ENCODE results near the gene ZNF200. TPM values are rescaled to one million over a fixed set of nuclear protein-coding genes. Genes with fewer than 3 reads are reported as not detected.
A peak's percentile ranks its signal among the peaks of the same experiment; 100 is the strongest.
"Not testable (repeated sequence)": the region's sequence is repeated elsewhere in the genome, so short reads cannot be mapped to it uniquely, and the experiment has no call there.

ZNF200 gene
- total and polyA plus RNA-seq, 3 donors from 2014 or later = 41.9 to 48.3 (median 45.2) TPM

- TF ChIP-seq POLR2A (IDR thresholded peaks at IDR 0.05) (no peak), CTCF (IDR thresholded peaks at IDR 0.05) (no peak)
- H3K36me3 ChIP-seq (ENCODE audit: low read depth, missing control alignments) = no peaks in the 10 kb centered on the region
- no peaks in the 10 kb centered on the region for H3K27me3 ChIP-seq
- WGBS, 2 donors = 54 to 72% methylated on average over 6 of the region's 6 CpGs
- no peaks in the 10 kb centered on the region for H3K9me3 ChIP-seq
- peaks cover 16% of the 10 kb centered on the region for H3K4me1 ChIP-seq
- peak; percentile 11 for DNase-seq
- peak overlapping the region in 1 of 2 donors; percentile 91 for H3K4me3 ChIP-seq
- H3K27ac ChIP-seq = no peak overlapping the region
- intact Hi-C loops (cut with DNase I; ENCODE audit: low total_unique reads) = no loop called here
These were observed 46.4 kb upstream of the ZNF200 start for GRCh38 chr16:3281222-3281820.

GRCh38 chr16:3276679-3277078 is 41.7 kb upstream of the ZNF200 start:
- peaks cover 25% of the 10 kb centered on the region for H3K4me1 ChIP-seq
- no peaks in the 10 kb centered on the region for H3K36me3 ChIP-seq (ENCODE audit: low read depth, missing control alignments)
- H3K27ac ChIP-seq = no peak overlapping the region
- no peaks in the 10 kb centered on the region for H3K9me3 ChIP-seq
- WGBS, 2 donors = 82 to 86% methylated on average over 5 of the region's 5 CpGs
- H3K27me3 ChIP-seq = no peaks in the 10 kb centered on the region
- no peak overlapping the region for H3K4me3 ChIP-seq
- TF ChIP-seq POLR2A (IDR thresholded peaks at IDR 0.05) (no peak), CTCF (IDR thresholded peaks at IDR 0.05) (no peak)
- DNase-seq = peak; percentile 14
- intact Hi-C loops (cut with DNase I; ENCODE audit: low total_unique reads) = no loop called here

GRCh38 chr16:3274947-3275346 is 40.0 kb upstream of the ZNF200 start:
- Histone ChIP-seq H3K9me3 (no peaks in the 10 kb centered on the region), H3K27me3 (no peaks in the 10 kb centered on the region), H3K4me1 (peaks cover 24% of the 10 kb centered on the region), H3K4me3 (no peak overlapping the region), H3K36me3 (ENCODE audit: low read depth, missing control alignments) (no peaks in the 10 kb centered on the region), H3K27ac (peak overlapping the region; percentile 20 to 24)
- TF ChIP-seq CTCF (IDR thresholded peaks at IDR 0.05) (no peak), POLR2A (IDR thresholded peaks at IDR 0.05) (no peak)
- peak; percentile 12 for DNase-seq
- intact Hi-C loops (cut with DNase I; ENCODE audit: low total_unique reads) = no loop called here

GRCh38 chr16:3274490-3274889 is 39.5 kb upstream of the ZNF200 start:
- peak; percentile 86 for DNase-seq
- intact Hi-C loops (cut with DNase I; ENCODE audit: low total_unique reads) = no loop called here
- Histone ChIP-seq H3K4me1 (peaks cover 24% of the 10 kb centered on the region), H3K9me3 (no peaks in the 10 kb centered on the region), H3K36me3 (ENCODE audit: low read depth, missing control alignments) (no peaks in the 10 kb centered on the region), H3K4me3 (no peak overlapping the region), H3K27ac (peak overlapping the region; percentile 37 to 42), H3K27me3 (no peaks in the 10 kb centered on the region)
- WGBS, 2 donors = 29 to 34% methylated on average over 4 of the region's 4 CpGs
- TF ChIP-seq POLR2A (IDR thresholded peaks at IDR 0.05) (no peak), CTCF (IDR thresholded peaks at IDR 0.05) (no peak)

DNA sequence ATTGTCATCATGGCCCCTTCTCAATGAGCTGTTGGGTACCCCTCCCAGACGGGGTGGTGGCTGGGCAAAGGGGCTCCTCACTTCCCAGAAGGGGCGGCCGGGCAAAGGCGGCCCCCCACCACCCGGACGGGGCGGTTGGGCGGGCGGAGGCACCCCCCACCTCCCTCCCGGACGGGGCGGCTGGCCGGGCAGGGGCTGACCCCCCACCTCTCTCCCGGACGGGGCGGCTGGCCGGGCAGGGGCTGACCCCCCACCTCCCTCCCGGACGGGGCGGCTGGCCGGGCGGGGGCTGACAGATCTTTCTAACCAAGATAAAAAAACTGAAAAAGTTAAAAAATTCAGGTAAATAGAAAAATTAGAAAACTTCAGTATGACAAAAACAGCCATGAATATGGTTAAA is 36.3 kb upstream of the ZNF200 start:
- 96% methylated on average over 22 of the region's 22 CpGs for WGBS, 2 donors
- H3K9me3 ChIP-seq; H3K36me3 ChIP-seq (ENCODE audit: low read depth, missing control alignments): not testable (repeated sequence)

GRCh38 chr16:3270718-3271117 is 35.8 kb upstream of the ZNF200 start:
- H3K36me3 ChIP-seq (ENCODE audit: low read depth, missing control alignments); intact Hi-C loops (cut with DNase I; ENCODE audit: low total_unique reads); H3K9me3 ChIP-seq; H3K27ac ChIP-seq; DNase-seq; H3K4me3 ChIP-seq; H3K27me3 ChIP-seq: not testable (repeated sequence)
- WGBS, 2 donors = 51 to 73% methylated on average over 5 of the region's 5 CpGs
- H3K4me1 ChIP-seq = peaks cover 32% of the 10 kb centered on the region

More for the DNA sequence above, 36.3 kb upstream of the ZNF200 start:
- H3K27me3 ChIP-seq; intact Hi-C loops (cut with DNase I; ENCODE audit: low total_unique reads); DNase-seq; H3K27ac ChIP-seq; H3K4me3 ChIP-seq: not testable (repeated sequence)
- H3K4me1 ChIP-seq = peaks cover 32% of the 10 kb centered on the region
